Naive thymus-derived CD4-positive, alpha-beta T cell (primary cell): ENCODE results near the gene PLIN5. TPM values are rescaled to one million over a fixed set of nuclear protein-coding genes. Genes with fewer than 3 reads are reported as not detected.

Source experiments
- ATAC-seq: fragments of 150-1000 bp; cut with Tn5 transposase; 2 replicates; pipeline ENCODE4 v1.10.0; 2021; ENCODE audit warnings: mild to moderate bottlenecking, moderate library complexity
- CTCF ChIA-PET: fragments of 350-600 bp; sonication (Branson Sonifier 250); formaldehyde crosslinking; loops from one replicate; lab custom pipeline; 2021; ENCODE audit warnings: antibody characterized with exemption; lab: Charles Lee
- POLR2A ChIA-PET: fragments of 350-600 bp; sonication (Branson Sonifier 250); formaldehyde crosslinking; loops from one replicate; lab custom pipeline; 2021; ENCODE audit warnings: antibody characterized with exemption, inconsistent platforms; lab: Charles Lee
- DNase-seq, 9 donors: peaks; one replicate each; pipeline versions ENCODE4 v3.0.0 to v3.0.0-alpha.2; 2020 to 2022; ENCODE audit warnings: mixed read lengths in 1 of 9
- H3K27ac ChIP-seq: one replicate; pipeline ENCODE4 v1.7.0; 2013; ENCODE audit warnings: mild to moderate bottlenecking, low read depth, low read length, moderate library complexity
- H3K27me3 ChIP-seq, 2 donors: one replicate each; pipeline ENCODE4 v1.7.0; 2013; ENCODE audit warnings: low read length in 2 of 2, mild to moderate bottlenecking in 2 of 2, moderate library complexity in 2 of 2; ENCODE audit not compliant: control insufficient read depth in 2 of 2, insufficient read depth in 2 of 2
- H3K36me3 ChIP-seq, 3 experiments: 1 replicate in 2 of 3; 2 replicates in 1 of 3; pipeline ENCODE4 v1.7.0; 2013; ENCODE audit warnings: low read length in 3 of 3, mild to moderate bottlenecking in 3 of 3, moderate library complexity in 1 of 3; ENCODE audit not compliant: insufficient read depth in 3 of 3, control insufficient read depth in 2 of 3
- H3K4me1 ChIP-seq, 2 donors: one replicate each; pipeline ENCODE4 v1.7.0; 2013; ENCODE audit warnings: low read length in 2 of 2, mild to moderate bottlenecking in 2 of 2, moderate library complexity in 1 of 2; ENCODE audit not compliant: control insufficient read depth in 2 of 2, insufficient read depth in 2 of 2
- H3K4me3 ChIP-seq: 2 replicates; pipeline ENCODE4 v1.7.0; 2013; ENCODE audit warnings: mild to moderate bottlenecking, low read length
- H3K9me3 ChIP-seq, 3 experiments: 1 replicate in 2 of 3; 2 replicates in 1 of 3; pipeline ENCODE4 v1.7.0; 2013; ENCODE audit warnings: low read length in 3 of 3; ENCODE audit not compliant: control insufficient read depth in 2 of 3
- H3K27ac Mint-ChIP-seq, 9 donors: one replicate each; pipeline ENCODE4 v1.8.0; 2020 to 2022; ENCODE audit warnings: mixed read lengths in 9 of 9, mild to moderate bottlenecking in 8 of 9, moderate library complexity in 5 of 9, inconsistent platforms in 2 of 9
- H3K27me3 Mint-ChIP-seq, 5 donors: one replicate each; pipeline ENCODE4 v1.8.0; 2021 to 2022; ENCODE audit warnings: mixed read lengths in 5 of 5, mild to moderate bottlenecking in 1 of 5
- H3K36me3 Mint-ChIP-seq, 5 donors: one replicate each; pipeline ENCODE4 v1.8.0; 2020 to 2022; ENCODE audit warnings: mixed read lengths in 5 of 5, mild to moderate bottlenecking in 3 of 5, inconsistent platforms in 1 of 5
- H3K4me1 Mint-ChIP-seq, 7 donors: one replicate each; pipeline ENCODE4 v1.8.0; 2020 to 2022; ENCODE audit warnings: mixed read lengths in 7 of 7, mild to moderate bottlenecking in 3 of 7, inconsistent platforms in 1 of 7
- H3K4me3 Mint-ChIP-seq, 10 donors: one replicate each; pipeline ENCODE4 v1.8.0; 2020 to 2022; ENCODE audit warnings: mild to moderate bottlenecking in 10 of 10, mixed read lengths in 10 of 10, moderate library complexity in 6 of 10, inconsistent platforms in 2 of 10
- H3K9me3 Mint-ChIP-seq, 11 donors: one replicate each; pipeline ENCODE4 v1.8.0; 2020 to 2022; ENCODE audit warnings: mixed read lengths in 11 of 11, mild to moderate bottlenecking in 4 of 11, inconsistent platforms in 1 of 11, moderate library complexity in 1 of 11
- intact Hi-C, 2 donors: fragments of 100-400 bp; cut with micrococcal nuclease; formaldehyde crosslinking; loops; one replicate each; pipeline ENCODE4 v1.15.1; 2023
- polyA plus RNA-seq, 2 donors: library from polyadenylated mRNA; unstranded; fragments of 300-500 nt; fragmentation: Illumina TruSeq; gene quantifications; one replicate each; pipeline ENCODE4 v1.2.3, GENCODE V29; 2021
- total RNA-seq, 6 experiments: library from RNA in 5 of 6; stranded (reverse) in 5 of 6; gene quantifications; 1 replicate in 5 of 6; 2 replicates in 1 of 6; pipeline ENCODE4 v1.2.3 and lab custom pipeline; 2021 to 2026

Gene PLIN5
- total and polyA plus RNA-seq, 7 experiments from 2014 or later, result 0.24 to 1.9 (median 1.1) TPM; not detected in 1

DNA sequence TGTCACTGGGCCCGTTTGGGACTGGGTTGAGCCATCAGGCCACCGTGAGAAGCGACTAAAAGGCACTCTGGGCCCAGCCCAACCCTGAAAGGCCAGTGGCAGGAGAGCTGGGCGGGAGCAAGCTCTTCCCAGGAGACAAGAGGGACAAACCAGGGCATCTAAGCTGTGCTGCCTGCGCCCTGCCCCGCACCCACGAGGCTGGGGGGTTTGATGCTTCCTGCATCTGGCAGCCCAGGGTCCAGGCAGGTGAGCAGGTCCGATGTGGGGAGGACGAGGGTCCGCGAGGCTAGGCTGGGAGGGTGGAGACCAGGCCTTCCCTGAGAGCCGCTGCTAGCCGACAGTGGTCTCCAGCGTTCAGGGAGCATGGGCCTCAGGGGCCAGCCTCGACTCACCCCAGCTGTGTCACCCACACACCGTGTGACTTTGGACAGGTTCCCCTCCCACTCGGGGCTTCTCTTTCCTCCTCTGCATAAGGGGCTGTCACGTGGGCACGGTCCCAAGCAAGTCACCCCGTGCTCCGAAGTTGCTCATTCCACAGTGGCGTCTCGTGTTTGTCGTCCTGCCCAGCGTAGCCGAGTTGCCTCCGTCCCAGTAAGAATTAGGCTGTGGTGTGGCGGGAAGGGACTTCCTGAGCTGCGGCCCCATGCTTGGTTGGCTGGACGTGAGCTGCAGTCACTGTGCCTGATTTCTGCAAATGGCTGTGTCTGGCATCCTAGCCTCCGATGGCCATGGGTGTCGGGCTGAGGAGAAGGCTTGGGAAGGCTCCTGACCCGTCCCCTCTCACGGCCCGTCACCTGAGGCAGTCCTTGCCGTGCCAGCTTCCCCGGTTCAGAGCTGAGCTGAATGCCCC is 32.5 kb downstream of the PLIN5 start:
- Mint-ChIP-seq H3K4me1 (peaks cover 0 to 8% (median 0%) of the 10 kb centered on the region in 7 donors), H3K27ac (no peak overlapping the region), H3K4me3 (no peak overlapping the region), H3K9me3 (no peaks in the 10 kb centered on the region), H3K27me3 (no peaks in the 10 kb centered on the region), H3K36me3 (peaks cover 0 to 21% (median 7%) of the 10 kb centered on the region in 5 donors)
- DNase-seq (no peak), ATAC-seq (no peak)
- Histone ChIP-seq H3K27ac (no peak overlapping the region), H3K9me3 (no peaks in the 10 kb centered on the region), H3K27me3 (no peaks in the 10 kb centered on the region), H3K4me1 (no peaks in the 10 kb centered on the region), H3K36me3 (peaks cover 0 to 67% (median 9%) of the 10 kb centered on the region in 3 experiments), H3K4me3 (no peak overlapping the region)
- intact Hi-C loops, result no loop called here
- ChIA-PET CTCF (interaction anchor here (1.5 kb wide), 1 partner anchor 22 kb away, joined by 3 read pairs; no protein-coding TSS in a partner anchor), POLR2A (interaction anchor here (0.6 kb wide), 1 partner anchor 19 kb away, joined by 3 read pairs; no protein-coding TSS in a partner anchor)

DNA sequence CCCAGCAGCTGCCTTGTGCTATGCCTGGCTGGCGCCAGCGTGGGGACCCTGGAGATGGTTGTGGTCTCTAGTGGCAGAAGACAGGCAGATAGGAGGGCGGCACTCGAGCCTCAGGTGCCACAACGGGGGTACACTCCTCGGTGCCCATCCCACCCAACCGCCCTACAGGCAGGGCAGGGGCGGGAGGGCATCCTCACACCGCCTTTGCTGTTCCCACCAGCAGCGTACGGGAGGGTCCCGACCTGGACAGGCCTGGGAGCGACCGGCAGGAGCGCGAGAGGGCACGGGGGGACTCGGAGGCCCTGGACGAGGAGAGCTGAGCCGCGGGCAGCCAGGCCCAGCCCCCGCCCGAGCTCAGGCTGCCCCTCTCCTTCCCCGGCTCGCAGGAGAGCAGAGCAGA is 33.3 kb downstream of the PLIN5 start:
- no peak overlapping the region for H3K4me3 ChIP-seq
- DNase-seq (no peak), ATAC-seq (no peak)
- H3K4me1 ChIP-seq, result no peaks in the 10 kb centered on the region
- ChIA-PET CTCF (interaction anchor here (1.5 kb wide), 1 partner anchor 23 kb away, joined by 3 read pairs; no protein-coding TSS in a partner anchor), POLR2A (no interaction called here)
- Mint-ChIP-seq H3K4me1 (peaks cover 0 to 7% (median 0%) of the 10 kb centered on the region in 7 donors), H3K9me3 (no peaks in the 10 kb centered on the region), H3K27ac (no peak overlapping the region), H3K27me3 (no peaks in the 10 kb centered on the region), H3K36me3 (peaks cover 0 to 21% (median 7%) of the 10 kb centered on the region in 5 donors), H3K4me3 (no peak overlapping the region)
- H3K36me3 ChIP-seq, result peaks cover 0 to 71% (median 9%) of the 10 kb centered on the region in 3 experiments
- H3K27ac ChIP-seq, result no peak overlapping the region
- no peaks in the 10 kb centered on the region for H3K27me3 ChIP-seq
- intact Hi-C loops, result no loop called here
- H3K9me3 ChIP-seq, result no peaks in the 10 kb centered on the region

DNA sequence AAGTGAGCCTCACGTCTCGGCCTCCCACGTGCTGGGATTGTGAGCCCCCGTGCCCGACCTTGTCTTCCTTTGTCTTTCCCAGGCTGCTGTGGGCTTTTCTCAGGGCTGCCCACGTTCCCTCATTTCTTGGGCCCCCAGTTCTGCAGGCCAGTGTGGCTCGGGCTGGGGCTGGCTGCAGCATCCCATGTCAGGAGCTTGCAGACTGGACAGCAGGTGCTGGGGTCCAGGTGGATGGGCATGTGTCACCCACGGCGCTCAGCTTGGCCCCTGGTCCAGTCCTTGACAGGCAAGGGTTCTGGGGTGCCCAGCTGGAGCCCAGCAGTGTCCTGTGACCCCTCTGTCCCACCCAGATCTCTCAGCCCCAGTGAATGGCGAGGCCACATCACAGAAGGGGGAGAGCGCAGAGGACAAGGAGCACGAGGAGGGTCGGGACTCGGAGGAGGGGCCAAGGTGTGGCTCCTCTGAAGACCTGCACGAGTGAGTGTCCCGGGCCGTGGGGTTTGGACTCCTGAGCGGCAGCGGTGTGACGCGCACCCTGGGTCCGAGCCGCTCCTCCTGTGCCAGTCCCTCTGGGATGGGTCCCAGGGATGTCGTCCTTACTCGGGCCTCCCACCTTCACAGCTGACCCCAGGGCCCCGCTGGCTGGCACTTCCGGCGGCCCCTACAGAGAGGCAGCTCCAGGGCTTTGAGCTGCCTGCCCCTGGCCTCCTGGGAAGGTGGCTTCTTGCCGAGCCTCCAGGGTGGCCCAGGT is 34.0 kb downstream of the PLIN5 start:
- ChIA-PET CTCF (no interaction called here), POLR2A (no interaction called here)
- Mint-ChIP-seq H3K27me3 (no peaks in the 10 kb centered on the region), H3K27ac (no peak overlapping the region), H3K9me3 (no peaks in the 10 kb centered on the region), H3K36me3 (peaks cover 0 to 17% (median 0%) of the 10 kb centered on the region in 5 donors), H3K4me1 (peaks cover 0 to 3% (median 0%) of the 10 kb centered on the region in 7 donors), H3K4me3 (no peak overlapping the region)
- ATAC-seq, result no peak
- Histone ChIP-seq H3K9me3 (no peaks in the 10 kb centered on the region), H3K4me1 (no peaks in the 10 kb centered on the region), H3K36me3 (peaks cover 0 to 77% (median 9%) of the 10 kb centered on the region in 3 experiments), H3K4me3 (no peak overlapping the region), H3K27me3 (no peaks in the 10 kb centered on the region), H3K27ac (no peak overlapping the region)
- intact Hi-C loops, result no loop called here
- DNase-seq, result no peak

DNA sequence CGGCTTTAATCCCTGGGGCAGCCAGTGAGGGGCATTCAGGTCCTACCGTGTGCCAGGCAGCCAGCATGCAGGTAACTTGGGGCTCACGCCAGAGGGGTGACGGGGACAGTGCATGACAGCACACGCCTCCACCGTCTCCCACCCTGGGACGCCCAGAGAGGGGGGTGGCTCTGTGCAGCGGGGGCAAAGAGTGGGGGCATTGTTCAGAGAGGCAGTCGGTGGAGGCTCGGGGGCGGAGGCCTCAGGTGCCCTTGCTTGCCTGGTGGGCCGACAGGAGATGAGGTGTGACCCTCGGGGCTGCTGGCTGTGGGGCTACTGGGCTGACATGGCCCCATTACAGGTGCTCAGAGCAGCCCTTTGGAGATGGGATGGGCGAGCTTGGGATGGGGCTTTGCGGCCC is 35.2 kb downstream of the PLIN5 start:
- Histone ChIP-seq H3K27ac (no peak overlapping the region), H3K4me1 (no peaks in the 10 kb centered on the region), H3K27me3 (no peaks in the 10 kb centered on the region), H3K36me3 (peaks cover 0 to 81% (median 9%) of the 10 kb centered on the region in 3 experiments), H3K4me3 (no peak overlapping the region), H3K9me3 (no peaks in the 10 kb centered on the region)
- no peak for DNase-seq
- Mint-ChIP-seq H3K9me3 (no peaks in the 10 kb centered on the region), H3K36me3 (peaks cover 0 to 13% (median 3%) of the 10 kb centered on the region in 5 donors), H3K4me1 (no peaks in the 10 kb centered on the region), H3K27me3 (no peaks in the 10 kb centered on the region), H3K4me3 (no peak overlapping the region), H3K27ac (no peak overlapping the region)
- ChIA-PET POLR2A (no interaction called here), CTCF (no interaction called here)
- intact Hi-C loops, result no loop called here
- ATAC-seq, result no peak

- H3K27me3 Mint-ChIP-seq, result no peaks in the 10 kb centered on the region
- H3K27ac Mint-ChIP-seq, result no peak overlapping the region
- no peak for ATAC-seq
- Histone ChIP-seq H3K4me3 (no peak overlapping the region), H3K9me3 (no peaks in the 10 kb centered on the region), H3K27me3 (no peaks in the 10 kb centered on the region), H3K4me1 (no peaks in the 10 kb centered on the region), H3K36me3 (peaks cover 0 to 83% (median 9%) of the 10 kb centered on the region in 3 experiments), H3K27ac (no peak overlapping the region)
- ChIA-PET CTCF (no interaction called here), POLR2A (no interaction called here)
- no peaks in the 10 kb centered on the region for H3K9me3 Mint-ChIP-seq
- no peak for DNase-seq
- intact Hi-C loops, result no loop called here
- no peaks in the 10 kb centered on the region for H3K4me1 Mint-ChIP-seq
- H3K36me3 Mint-ChIP-seq, result peaks cover 0 to 17% (median 3%) of the 10 kb centered on the region in 5 donors
- H3K4me3 Mint-ChIP-seq, result no peak overlapping the region
These were observed 35.7 kb downstream of the PLIN5 start for GRCh38 chr19:4499318-4499717.

GRCh38 chr19:4498694-4499093 is 36.3 kb downstream of the PLIN5 start:
- CTCF ChIA-PET, result no interaction called here
- Histone ChIP-seq H3K4me3 (no peak overlapping the region), H3K36me3 (peaks cover 0 to 84% (median 9%) of the 10 kb centered on the region in 3 experiments), H3K4me1 (no peaks in the 10 kb centered on the region), H3K27ac (no peak overlapping the region), H3K27me3 (no peaks in the 10 kb centered on the region), H3K9me3 (no peaks in the 10 kb centered on the region)
- no peaks in the 10 kb centered on the region for H3K4me1 Mint-ChIP-seq
- intact Hi-C loops, result no loop called here
- peaks cover 0 to 17% (median 3%) of the 10 kb centered on the region in 5 donors for H3K36me3 Mint-ChIP-seq
- DNase-seq (no peak), ATAC-seq (no peak)
- H3K4me3 Mint-ChIP-seq, result no peak overlapping the region
- no peak overlapping the region for H3K27ac Mint-ChIP-seq
- no peaks in the 10 kb centered on the region for H3K27me3 Mint-ChIP-seq
- POLR2A ChIA-PET, result no interaction called here
- H3K9me3 Mint-ChIP-seq, result no peaks in the 10 kb centered on the region
